GM20431 (cell line): ENCODE results near the gene ARID3C.
"Not testable (repeated sequence)": the region's sequence is repeated elsewhere in the genome, so short reads cannot be mapped to it uniquely, and the experiment has no call there.

Source experiments
- in situ Hi-C: fragments of 300-500 bp; cut with MseI, MboI; formaldehyde crosslinking; loops from one replicate; pipeline ENCODE4 v1.15.0; 2020; ENCODE audit warnings: low sequenced_read_pairs; ENCODE audit not compliant: unreplicated experiment

Gene ARID3C

DNA sequence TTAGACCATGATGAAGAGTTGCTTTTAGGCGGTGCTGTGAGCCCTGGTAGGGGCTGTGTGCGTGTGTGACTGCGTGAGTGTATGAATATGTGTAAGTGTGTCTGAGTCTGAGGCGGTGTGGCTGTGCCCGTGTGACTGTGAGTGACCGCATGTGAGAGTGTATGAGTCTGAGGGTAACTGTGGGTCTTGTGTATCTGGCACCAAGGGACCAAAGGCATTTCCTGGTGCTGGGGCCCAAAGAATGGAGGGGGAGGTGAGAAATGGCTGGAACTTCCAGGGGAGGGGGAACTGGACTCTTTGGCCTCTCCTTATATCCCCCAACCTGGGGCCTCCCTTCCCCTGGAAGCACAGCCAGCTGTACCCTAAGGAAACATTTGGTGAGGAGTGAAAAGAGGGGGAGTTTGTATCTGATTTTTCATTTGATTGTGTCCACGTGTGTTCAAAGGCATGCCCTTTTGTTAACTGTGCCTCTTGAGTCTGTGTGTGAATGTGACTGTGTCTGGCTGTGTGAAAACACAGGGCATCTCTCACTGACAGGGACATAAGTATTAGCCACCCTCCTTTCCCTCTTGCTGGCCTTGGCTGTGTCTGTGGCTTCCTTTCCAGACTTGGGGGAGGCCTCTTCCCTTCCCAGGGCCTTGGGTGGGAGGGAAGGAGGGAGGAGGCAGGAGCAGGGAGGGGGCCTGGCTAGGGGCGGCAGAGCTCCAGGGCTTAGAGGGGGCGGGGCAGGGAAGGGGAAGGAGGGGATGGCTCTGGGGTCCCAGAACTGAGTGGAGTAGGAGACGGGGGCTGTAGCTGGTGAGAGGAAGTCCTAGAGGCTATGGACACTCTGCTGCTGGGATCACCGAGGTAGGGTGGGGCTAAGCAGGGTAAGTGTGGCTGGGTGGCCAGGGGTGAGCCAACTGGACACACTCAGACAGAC, 24.5 kb upstream of the ARID3C start:
- in situ Hi-C loops: no loop called here

DNA sequence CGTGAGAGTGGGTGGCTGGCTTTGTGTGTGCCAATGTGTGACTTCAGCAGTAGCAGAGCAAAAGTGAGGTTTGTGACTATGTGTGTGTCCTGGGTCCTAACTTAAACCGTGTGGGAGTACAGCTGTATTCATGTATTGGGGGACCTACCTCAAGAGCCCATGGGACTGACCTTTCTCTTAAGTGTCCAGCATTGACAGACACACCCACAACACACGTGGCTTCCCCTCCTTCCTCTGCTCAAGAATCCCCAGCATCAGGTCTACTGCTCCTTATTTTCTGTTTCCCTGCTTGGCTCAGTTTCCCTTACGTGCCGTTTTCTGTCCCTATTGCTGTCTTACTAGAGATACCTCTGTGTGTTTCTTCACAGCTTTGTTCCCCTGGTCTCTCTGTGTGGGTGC, 23.7 kb upstream of the ARID3C start:
- in situ Hi-C loops: no loop called here

DNA sequence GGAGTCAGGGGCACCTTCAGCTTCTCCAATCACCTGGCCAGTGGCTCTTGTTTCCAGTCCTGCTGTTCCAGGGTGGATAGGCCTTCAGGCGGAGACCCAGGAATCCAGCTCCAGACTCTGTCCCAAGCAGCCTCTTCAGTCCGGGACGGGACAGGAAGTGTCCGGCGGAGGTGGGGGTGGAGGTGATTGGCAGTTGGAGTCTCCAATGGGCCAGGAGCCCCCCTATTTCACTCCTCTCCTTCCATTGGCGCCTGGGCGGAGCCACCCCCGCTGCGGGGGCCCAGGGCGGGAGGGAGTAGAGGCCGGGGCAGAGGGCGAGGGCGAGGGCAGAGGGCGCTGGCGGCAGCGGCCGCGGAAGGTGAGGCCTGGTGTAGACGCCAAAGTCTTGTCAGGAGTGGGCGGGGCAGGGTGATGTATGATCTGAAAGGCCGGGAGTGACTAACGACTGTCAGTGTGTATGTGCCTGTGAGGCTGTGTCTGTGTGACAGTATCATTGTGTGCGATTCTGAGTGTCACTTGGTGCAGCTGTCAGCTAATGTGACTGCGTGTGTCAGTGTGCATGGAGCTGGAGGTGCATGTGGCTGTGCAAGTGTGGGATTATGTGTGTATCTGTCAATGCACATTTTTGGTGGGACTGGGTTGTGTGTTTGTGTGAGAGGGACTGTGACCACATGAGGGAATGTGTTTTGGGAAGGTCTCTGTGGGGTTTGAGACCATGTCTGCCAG, 23.2 kb upstream of the ARID3C start, which contains the start of gene IL11RA:
Gene IL11RA (plus strand): TSS at position 310 of the 726 bp plus-strand sequence. CDS start 3,033 bp downstream, outside the sequence.
- in situ Hi-C loops: no loop called here

DNA sequence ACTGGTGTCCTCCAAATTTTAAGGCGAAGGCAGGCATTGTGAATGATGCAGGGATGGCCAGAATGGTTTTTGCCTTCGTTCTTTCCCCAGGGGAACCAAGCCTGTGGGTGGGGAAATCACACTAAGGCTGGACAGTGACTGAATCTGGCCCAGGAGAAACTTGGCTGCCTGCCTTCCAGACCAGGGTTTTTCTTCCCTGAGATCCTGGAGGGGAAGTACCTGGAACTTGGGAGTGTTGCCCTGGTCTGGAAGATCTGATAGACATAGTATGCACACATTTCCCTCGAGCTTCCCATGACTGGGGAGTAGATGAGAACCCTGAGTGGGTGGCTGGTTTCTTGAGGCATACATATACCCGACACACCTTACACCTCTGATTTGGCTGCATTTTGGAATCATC, 22.5 kb upstream of the ARID3C start:
- in situ Hi-C loops: no loop called here

DNA sequence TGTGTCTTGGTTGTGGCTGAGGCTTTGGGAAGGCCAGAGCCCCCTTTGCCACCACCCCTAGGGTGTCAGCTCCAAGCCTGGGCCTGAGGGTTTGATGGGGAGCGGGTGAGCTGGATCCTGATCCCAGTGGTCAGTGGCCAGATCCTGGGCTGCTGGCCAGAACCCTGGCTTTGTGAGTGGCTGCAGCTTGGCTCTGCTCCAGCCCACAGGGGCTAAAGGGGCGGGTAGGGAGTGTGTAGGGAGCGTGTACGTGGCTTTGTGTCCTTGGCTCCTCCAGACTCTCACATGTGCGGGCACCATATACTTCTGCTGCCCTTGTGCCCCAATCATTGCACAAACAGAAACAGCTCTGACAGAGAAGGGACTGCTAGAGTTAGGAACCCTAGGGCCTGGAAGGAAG, 21.9 kb upstream of the ARID3C start:
- in situ Hi-C loops: no loop called here

DNA sequence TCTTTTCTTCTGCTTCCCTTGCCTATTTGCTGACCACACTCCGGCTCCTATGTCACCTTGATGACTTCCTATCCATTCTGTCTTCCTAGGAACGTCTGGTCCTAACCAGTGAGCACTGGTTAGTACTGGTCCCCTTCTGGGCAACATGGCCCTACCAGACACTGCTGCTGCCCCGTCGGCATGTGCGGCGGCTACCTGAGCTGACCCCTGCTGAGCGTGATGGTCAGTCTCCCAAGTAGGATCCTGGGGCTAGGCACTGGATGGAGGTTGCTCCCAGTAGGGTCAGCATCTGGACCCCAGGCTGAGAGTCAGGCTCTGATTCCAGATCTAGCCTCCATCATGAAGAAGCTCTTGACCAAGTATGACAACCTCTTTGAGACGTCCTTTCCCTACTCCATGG, 19.8 kb upstream of the ARID3C start:
- in situ Hi-C loops: no loop called here

DNA sequence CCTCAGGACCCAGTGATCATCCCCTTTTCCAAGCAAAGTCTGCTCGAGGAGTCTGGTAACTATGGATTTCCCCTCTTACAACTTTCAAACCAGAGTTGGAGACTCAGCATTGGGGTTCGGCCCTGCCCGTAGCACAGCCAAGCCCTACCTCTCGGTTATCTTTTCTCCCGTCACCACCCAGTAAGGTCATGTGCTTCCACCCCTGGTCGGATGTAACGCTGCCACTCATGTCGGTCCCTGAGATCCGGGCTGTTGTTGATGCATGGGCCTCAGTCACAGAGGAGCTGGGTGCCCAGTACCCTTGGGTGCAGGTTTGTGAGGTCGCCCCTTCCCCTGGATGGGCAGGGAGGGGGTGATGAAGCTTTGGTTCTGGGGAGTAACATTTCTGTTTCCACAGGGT, 18.8 kb upstream of the ARID3C start:
- in situ Hi-C loops: no loop called here

DNA sequence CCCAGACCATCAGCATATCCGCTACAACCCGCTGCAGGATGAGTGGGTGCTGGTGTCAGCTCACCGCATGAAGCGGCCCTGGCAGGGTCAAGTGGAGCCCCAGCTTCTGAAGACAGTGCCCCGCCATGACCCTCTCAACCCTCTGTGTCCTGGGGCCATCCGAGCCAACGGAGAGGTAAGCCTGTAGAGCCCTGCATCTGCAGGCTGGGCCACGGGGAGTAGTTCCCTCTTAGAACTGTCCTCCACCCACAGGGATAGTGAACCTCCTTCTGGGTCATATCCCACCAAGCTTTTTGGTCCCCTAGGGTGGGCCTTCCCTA, 18.2 kb upstream of the ARID3C start:
- in situ Hi-C loops: no loop called here

DNA sequence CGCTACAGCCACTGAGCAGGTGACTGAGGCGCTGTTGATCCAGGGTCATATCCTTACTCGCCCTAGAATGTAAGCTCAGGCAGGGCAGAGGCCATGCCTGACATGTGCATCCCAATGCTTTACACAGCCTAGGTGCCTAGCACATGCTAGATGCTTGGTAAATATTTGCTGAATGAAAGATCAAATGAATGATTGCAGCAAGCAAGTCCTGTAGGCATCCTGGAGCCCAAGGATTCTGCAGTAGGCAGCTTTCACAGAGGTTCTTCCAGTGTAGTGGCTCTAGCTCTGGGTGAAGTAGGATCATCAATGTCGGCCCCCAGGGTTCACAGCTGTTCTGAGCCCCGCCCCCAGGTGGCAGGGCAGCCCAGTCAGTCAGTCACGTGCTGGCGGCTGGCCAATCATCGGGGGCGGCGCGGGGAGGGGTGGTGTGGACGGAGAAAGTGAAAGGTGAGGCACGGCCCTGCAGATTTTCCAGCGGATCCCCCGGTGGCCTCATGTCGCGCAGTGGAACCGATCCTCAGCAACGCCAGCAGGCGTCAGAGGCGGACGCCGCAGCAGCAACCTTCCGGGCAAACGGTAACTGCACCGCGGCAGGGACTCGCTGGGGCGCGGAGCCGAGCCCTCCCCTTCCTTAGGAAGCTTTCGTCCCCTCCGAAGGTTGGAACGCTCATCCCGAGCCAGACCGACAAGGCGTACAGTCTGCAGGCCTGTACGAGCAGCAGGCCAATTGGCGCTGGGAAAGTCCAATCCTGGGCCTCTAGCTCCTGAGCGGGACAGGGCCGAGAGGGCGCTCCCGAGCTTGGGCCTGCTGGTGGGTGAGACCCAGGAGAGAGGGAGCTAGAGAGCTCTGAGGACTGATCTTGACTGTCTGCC, 17.6 kb upstream of the ARID3C start, which contains the start of gene GALT:
Gene GALT (plus strand): TSS at position 465 of the 873 bp plus-strand sequence. CDS start 30 bp downstream, at position 495.
- in situ Hi-C loops: no loop called here

DNA sequence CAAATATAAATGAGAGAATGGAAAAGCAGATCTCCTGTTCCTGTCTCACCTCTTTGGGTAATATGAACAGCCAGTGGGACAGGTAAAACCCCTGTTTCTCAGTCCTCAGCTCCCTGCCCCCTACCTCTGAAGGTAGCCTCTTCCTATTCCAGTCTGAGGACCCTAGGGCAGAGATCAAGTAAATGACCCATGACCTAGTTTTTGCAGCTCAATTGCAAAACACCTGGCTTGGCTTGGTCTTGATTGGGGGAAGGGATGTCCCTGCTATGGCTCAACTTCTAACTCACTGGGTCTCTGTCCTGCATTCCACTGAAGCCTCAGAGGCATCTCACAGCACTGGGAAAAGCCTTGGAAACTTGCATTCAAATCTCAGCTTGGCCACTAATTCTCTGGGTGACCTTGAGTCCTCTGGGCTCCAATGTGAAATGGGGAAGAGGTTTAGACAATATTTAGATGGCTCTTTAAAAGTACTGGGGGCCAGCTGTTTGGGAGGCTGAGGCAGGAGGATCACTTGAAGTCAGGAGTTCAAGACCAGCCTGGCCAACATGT, 16.0 kb upstream of the ARID3C start:
- in situ Hi-C loops: no loop called here

DNA sequence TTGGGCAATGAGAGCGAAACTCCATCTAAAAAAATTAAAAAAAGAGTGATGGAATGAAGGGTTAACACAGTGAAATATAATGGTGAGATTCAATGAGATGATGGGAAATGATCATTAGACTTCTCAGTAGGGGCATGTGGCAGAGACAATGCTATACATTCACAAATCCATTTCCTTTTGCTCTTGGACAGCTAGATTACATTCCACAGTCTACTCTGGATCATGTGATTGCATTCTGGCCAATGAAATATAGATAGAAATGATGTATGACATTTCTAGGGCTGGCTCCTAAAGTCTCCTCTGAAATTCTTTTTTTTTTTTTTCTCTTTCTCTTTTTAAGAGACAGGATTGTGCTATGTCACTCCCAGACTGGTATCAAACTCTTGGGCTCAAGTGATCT, 13.8 kb upstream of the ARID3C start:
- in situ Hi-C loops: no loop called here

DNA sequence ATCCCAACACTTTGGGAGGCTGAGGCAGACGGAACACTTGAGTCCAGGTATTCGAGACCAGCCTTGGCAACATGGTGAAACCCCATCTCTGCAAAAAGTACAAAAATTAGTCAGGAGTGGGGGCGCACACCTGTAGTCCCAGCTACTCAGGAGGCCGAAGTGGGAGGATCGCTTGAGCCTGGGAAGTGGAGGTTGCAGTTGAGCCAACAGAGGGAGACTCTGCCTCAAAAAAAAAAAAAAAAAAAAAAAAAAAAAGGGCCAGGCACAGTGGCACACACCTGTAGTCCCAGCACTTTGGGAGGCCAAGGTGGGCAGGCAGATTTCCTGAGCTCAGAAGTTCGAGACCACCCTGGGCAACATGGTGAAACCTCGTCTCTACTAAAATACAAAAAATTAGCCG, 10.5 kb upstream of the ARID3C start:
- in situ Hi-C loops: not testable (repeated sequence)

DNA sequence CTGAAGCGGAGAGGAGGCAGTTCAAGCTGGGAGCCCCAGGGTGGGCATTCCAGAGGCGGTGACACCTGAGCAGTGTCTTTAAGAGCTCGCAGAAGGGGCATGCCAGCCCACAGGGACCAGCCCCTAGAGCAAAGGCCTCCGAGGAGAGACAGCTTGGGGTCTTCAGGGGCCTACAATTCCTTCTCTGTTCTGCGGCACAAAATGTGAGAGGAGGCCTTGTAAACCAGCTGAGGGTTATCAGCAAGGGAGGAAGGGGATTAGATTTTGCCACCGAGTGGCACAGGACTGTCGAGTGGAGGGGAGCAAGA, 9.2 kb upstream of the ARID3C start:
- in situ Hi-C loops: no loop called here

DNA sequence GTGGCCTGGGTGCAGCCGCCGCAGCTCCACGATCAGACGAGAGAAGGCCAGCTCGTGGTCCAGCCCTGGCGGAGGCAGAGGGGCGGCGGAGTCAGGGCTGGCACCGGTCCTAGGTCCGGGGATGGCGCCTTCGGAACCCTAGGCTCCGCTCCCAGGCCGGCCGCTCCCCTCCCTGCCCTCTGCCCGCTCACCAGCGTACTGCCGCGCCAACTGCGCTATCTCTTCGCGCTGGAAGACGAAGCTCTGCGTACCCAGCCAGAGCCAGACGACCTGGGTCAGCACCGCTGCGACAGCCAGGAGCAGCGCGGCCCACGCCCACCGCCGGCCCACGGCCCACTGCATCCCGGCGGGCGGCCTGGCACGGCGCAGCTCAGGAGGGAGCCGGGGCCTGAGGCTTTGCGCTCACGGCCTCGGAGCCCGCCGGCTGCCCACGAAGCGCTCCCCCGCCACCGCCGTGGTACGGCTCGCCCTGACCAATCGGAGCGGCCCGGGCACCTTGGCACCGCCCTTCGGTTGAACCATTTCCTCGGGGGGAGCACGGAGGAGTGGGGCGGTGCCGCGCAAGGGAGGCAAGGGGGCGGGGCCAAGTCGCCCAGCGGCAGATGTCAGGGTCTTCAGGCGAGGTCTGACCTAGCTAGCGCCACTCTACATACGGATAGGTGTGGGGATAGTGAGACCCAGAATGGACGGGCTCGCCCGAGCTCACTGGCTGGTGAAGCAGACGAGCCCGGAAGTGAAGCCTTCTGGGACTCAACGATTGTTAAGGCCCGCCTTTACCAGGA, 8.7 kb upstream of the ARID3C start, which contains the start of gene SIGMAR1:
Gene SIGMAR1 (minus strand): TSS at position 432 of the 782 bp plus-strand sequence. CDS start 90 bp downstream, at position 342.
- in situ Hi-C loops: no loop called here

DNA sequence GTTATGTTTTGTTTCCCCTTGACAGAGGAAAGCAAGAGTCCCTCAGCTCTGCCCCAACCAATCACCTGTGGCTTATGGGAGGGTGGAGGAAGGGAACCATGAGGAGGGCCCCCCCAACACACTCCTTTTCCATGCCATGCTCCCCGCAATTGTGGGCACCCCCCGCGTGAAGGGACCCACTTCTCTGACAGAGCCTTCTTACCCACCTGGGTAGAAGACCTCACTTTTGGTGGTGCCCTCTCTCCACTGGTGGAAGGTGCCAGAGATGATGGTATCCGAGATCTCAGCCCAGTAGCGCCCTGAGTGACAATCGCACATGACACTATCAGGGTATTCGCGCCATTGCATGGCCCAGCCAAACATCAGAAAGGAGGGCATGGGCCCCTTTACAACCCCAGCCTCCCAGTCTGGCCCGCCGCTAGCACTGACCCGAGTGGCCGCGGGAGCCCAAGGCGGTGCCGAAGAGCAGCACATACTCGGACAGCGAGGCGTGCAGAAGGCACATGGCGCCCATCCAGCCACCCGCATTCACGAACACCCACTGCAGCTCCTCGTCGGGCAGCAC, 8.0 kb upstream of the ARID3C start:
- in situ Hi-C loops: no loop called here

DNA sequence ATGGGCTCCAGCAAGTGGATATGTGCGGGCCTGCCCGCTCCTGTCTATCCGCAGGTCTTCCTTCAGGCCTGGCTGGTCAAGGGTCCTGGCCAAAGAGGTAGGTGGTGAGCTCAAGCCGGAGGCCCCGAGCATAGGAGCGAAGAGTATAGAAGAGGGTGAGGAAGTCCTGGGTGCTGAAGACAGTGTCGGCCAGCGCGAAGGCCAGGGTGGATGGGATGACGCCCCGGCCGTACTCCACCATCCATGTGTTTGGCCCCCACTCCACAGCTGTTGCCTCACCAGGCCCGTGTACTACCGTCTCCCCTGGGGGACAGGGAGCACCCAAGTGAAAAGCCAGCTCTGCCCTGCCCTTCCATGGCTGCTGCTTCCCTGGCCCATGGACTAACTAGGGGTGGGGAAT, 6.7 kb upstream of the ARID3C start:
- in situ Hi-C loops: no loop called here

DNA sequence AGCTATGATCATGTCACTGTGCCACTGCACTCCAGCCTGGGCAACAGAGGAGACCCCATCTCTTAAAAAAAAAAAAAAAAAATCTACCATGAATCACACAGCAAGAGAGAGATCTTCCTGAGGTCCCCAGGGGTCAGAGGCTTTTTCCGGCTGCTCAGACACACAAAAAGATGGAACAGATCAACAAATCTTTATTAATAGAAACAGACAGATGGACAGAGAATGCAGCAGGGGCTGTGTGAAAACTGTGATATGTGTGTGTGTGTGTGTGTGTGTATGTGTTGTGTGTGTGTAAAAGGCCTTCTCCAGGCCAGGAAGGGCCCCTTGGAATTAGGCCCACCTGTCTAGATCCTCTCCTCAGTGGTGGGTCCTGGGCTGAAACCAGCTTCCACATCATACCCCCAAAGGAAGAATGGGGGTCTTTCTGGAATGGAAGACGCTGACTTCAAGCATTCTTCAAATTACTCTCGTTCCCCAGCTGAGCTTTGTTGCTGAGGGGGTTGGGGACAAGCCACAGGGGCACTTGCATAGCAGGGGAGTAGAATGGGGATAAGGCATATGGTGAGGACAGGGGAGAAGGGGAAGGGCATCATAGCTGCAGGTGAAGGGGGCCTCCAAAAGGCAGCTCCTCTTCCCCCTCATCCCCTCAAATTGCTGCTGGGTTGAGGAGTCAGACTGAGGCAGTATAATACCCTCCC, 5.8 kb upstream of the ARID3C start:
- in situ Hi-C loops: no loop called here

DNA sequence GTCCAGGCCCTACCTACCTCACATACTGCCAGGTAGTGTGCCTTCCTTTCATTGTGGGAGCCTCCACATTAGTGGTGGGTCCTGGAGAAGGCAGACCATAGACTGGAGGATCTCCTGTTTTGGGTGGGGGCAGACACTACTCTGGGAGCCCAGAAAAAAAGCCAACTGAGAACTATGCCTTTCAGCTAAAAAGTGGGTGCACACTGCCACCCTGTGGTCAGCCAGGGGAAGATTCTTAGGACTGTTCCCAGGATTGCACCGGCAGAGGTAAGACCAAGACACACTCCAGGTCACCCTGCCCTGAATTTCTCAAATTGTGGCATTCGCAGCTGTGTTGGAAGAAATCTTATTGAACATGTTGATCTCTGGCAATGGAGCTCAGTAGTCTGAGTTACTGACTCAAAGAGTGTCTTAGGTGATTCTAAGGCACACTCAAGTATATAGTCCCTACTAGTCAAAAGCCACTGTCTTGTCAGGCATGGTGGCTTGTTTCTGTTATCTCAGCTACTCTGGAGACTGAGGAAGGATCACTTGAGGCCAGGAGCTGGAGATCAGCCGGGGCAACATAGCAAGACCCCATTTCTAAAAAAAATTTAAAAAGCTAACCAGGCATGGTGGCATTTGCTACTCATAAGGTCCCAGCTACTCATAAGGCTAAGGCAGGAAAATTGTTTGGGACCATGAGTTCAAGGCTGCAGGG, 5.1 kb upstream of the ARID3C start:
- in situ Hi-C loops: no loop called here
